ENCODE results near the gene PTPRA.
A peak's percentile ranks its signal among the peaks of the same experiment; 100 is the strongest.

Gene PTPRA

DNA sequence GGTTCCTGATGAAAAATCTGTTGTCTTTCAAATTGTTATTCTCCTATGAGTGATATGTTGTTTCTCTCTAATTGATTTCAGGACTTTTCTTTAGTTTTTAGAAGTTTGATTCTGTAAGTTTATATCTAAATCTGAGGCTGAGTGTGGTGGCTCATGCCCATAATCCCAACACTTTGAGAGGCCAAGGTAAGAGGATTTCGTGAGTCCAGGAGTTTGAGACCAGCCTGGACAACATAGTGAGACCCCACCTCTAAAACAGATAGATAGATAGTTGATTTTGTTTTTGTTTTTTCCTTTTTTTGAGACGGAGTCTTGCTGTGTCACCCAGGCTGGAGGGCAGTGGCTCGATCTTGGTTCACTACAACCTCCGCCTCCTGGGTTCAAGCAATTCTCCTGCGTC is 64.6 kb downstream of the PTPRA start:
- no peak for DNase-seq

DNA sequence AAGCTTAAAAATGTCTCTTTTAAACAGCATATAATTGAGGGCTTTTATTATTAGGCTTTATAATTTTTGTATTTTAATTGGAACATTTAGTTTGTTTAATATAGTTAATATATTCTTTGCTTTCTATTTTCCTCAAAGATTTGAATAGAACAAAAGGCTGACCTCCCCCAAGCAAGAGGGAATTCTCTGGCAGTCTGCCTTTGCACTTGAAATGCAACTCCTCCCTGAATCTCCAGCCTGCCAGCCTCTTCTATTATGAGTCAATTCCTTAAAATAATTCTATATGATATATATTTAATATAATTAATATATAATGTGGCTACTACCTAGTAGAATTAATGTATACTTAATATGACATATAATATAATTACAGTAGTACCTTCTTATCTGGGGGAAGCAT is 69.2 kb downstream of the PTPRA start:
- DNase-seq = peak; percentile 48

DNA sequence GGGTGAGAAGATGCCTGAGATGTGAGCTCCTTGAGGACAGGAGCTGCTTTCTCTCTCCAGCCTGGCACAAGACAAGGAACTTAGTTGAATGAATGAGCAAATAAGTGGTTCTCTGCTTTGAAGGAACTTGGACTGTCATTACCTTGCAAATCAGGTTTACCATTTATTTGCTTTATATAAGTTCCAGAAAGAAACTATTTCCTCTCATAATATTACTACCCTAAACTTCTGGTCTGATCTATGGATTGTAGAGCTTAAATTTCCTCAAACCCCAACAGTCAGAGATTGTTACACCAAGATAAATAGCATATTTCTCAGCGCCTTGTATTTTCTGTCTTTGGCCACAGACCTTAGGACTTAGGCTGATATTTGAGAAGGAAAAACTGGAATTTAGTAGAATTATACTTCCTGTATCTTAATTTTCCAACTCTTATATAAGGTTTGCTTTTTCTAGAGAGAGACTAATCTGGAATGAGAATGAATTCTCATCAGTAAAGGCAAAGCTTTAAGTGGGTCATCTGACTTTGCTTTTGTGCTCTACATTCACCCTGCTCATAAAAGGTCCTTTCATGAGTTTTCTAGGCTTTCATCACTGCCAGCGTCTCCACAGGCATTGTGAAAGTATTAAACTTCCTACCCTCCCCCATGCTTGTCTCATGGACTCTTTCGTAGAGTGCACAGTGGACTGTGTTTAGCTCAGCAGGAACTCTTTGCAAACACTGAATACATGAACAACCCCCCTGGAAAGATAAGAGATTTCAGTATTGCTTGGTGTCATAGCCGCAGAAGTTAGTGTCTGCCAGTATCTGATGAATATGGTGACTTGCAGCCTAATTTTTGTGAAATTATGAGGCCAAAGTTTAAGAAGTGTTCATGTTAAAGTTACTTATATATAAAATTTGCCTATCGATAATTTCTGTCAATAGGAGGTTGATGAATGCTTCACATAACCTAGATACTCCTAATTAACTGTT is 74.0 kb downstream of the PTPRA start:
- peak; percentile 17 for DNase-seq

DNA sequence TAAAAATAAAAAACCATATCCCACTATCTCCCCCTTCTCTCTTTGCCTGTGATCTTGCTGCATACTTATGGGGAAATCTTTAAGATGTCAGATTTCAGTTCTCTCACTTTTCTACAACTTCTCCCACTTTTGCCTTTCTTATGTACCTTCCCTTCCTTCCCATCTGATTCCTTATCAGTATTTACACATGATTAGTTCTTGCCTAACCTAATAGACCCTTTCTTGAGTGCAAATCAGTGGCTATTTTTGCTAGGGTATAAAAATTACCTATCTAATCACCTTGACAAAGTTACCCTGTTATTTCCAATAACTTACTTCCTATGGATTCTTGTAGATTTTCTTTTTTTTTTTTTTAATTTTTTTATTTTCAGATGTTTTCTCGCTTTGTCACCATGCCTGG is 75.7 kb downstream of the PTPRA start:
- DNase-seq = no peak

DNA sequence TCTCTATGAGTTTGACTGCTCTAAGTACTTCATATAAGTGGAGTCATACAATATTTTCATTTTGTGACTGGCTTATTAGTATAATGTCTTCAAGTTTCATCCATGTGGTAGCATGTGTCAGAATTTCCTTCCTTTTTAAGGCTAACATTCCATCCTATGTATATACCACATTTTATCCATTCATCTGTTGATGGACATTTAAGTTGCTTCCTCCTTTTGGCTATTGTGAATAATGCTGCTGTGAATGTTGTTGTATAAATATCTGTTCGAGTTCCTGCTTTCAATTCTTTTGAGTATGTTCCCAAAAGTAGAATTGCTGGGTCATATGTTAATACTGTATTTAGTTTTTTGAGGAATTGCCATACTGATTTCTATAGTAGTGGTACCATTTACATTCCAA is 79.5 kb downstream of the PTPRA start:
- DNase-seq = peak; percentile 15

DNA sequence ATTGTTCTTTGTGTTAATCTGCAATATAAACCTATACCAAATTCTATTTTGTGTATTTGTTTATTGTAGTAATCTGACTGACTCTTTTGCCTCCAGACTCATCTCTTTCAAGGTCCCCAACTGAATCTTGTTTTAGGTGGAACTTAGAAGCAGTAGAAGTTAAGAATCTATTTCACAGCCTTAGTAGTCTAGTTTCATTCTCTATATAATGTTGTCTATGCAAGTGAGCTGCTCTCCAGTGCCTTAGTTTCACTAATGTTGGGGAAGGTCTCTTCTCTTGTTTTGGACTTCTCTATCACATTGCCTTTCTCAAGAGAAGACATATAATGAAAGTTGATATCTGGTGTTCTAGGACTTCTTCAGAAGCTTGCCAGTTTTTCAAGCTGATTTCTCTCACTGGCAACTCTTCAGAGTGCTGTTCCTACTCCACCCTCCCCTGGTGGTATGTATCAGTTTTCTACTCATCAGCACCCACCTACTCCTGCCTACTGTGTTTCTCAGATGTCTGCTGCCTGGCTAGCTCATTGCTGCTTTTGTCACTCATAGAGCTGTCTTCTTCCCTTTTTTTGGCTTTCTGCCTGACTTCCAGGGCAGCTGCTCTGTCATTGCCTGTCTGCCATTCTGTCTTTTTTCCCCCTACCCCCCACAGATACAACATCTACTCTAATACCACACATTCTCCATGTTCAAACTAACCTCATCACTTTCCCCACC is 82.1 kb downstream of the PTPRA start:
- peak; percentile 47 for DNase-seq

DNA sequence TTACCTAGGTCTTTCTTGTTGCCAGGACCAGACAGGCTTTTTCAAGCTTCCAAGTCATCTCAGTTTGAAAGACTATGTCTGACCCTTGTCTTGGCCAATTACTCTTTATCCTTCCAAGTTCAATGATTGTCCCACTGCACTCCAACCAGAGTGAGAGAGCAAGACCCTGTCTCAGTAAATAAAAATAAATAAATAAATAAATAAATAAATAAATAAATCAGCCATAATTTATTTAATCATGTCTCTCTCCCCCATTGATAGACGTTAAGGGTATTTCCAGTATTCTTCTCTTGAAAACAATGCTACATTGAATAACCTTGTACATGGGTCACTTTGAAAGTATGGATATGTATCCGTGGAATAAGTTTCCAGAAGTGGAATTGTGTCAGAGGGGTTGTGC is 83.2 kb downstream of the PTPRA start:
- DNase-seq = no peak

DNA sequence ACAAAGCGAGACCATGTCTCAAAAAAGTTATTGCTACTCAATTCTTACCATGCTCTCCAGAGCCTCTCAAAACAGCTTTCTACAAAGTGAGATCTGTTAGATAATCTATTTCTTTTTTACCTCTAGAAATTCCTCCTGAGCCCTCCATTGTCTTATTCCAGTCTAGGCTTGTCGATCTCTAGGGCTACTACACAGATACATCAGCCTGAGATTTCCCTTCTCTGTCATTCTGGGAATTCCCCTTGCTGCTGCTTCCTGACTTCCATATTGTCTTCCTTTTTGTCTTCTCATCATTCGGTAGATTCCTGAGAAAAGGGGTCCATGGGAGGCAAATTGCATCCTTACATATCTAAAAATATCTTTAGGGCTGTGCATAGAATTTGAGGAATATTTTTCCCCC is 94.6 kb downstream of the PTPRA start:
- no peak for DNase-seq

DNA sequence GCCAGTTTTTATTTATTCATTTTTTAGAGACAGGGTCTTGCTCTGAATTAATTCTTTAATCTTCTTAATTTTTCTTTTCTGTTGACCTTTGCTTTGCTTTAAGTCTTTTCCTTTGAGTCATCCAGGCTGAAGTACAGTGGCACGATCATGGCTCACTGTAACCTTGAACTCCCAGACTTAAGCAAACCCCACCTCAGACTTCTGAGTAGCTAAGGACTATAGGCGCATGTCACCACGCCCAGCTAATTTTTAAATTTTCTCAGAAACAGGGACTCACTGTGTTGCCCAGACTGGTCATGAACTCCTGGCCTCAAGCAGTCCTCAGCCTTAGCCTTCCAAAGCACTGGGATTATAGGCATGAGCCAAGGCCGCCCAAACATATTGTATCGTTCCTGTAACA is 98.8 kb downstream of the PTPRA start:
- no peak for DNase-seq

DNA sequence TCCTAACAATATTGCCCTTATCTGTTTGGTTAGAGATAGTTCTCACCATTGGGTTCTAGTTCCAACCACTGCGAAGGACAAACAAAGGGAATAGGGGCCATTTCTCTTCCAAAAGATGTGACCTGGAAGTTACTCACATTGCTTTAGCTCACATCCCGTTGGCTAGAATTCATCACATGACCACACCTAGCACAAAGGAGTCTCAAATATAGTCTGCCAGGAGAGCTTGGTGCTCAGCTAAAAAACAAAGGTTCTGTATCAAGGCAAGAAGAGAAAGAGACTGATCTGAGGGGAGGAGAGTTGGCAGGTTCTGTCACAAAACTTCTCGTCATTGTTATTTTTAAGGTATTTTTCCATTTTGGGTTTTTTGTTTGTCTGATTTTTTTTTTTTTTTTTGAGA is 100.3 kb downstream of the PTPRA start:
- DNase-seq = no peak

DNA sequence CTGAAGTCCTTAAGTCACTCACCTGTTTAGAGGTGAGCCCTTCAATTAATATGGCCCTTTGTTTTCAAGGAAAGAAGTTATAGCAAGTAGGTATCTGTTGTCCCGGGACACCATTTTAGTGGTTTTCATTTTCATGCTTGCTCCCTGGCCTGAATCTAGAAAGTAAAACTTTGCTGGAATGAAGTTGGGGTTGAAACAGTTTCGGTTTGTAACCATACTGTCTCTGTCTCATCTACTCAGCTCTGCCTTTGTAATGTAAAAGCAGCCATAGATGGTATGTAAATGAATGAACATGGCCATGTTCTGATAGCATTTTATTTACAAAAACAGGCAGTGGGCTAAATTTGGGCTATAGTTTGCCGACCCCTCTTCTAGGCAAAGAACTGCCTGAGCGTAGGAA is 105.2 kb downstream of the PTPRA start:
- DNase-seq = no peak

DNA sequence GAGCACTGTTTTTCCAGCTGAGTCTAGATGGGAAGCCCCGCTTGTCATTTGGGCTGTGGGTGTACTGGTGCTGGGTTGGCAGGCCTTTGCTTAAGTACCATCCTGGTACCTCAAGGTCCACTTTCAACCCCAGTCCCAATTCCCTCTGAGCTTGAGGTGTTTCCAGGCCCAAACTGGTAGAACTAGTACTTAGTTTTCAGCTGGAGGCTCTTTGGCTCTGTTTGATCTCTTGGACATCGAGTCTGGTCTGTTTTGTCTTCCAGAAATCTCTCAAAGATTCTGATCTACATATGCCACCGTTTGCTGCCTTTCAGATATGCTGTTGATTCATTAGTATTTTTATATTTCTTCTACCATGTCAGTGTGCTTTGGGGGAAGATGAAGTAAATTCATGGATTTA is 108.4 kb downstream of the PTPRA start:
- no peak for DNase-seq

DNA sequence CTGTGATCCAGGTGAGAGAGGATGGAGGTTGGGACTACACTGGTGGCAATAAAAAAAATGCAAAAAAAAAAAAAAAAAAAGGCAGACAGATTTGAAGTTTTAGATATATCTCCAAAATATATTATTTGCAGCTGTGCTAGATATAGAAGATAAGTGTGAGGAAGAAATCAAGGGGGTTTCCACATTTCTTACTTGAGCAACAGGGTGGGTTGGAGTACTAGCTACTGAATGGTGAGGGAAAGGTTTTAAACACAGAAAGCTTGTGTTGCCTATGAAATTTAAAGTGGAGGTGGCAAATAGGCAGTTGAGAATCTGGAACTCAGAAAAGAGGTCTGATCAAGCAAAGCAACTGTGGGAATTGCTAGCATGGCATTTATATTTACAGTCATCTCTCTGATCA is 110.2 kb downstream of the PTPRA start:
- no peak for DNase-seq

DNA sequence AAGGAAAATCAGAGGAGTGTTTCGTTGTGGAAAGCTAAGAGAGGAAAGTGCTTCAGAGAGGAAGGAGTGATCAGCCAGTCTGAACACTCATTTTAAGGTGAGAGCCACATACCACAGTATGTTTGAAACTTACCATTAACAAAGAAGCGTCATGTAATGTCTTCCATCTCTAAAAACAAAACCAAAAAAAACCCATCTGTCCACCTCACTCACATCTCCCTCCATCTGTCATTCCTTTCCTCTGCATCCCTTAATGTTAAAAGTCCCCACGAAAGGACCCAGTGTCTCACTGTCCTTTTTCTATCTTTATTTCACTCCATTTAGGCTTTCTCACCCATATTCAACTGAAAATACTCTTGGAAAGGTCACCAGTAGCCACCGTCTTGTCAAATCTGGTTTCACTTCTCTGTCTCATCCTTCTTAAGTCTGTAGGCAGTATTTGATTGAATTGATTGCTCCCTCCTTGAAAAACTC is 110.8 kb downstream of the PTPRA start:
- no peak for DNase-seq

DNA sequence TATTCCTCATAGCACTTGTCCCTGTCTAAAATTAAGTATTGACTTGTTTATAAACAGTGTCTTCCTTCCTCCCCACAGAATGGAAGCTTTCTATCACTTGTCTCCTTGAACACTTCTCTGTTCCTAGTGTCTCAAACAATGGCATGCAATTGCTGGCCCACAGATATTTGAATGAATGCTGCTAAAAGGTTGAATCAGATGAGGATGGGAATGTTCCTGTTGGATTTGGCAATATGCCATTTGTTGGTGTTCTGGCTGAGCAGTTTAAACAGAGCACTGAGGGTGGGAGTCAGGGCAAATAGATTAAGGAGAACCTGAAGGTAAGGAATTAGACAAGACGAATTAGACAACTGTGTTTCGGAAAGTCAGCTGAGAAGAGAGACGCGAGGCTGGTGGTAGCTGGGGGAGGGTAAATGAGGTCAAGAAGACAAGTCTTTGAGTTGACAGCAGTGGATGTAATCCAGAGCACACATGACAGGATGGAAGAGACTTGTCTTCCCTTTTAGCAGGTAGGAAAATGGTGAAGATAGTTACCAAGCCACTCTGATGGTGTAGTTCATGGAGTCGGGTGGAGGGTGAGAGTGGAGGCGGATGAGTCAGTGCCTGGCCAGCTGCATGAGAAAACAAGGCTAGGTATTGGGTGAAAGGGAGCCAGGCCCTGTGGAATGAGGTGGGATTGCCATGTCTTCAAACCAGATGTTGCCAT is 111.8 kb downstream of the PTPRA start:
- peak; percentile 68 for DNase-seq

DNA sequence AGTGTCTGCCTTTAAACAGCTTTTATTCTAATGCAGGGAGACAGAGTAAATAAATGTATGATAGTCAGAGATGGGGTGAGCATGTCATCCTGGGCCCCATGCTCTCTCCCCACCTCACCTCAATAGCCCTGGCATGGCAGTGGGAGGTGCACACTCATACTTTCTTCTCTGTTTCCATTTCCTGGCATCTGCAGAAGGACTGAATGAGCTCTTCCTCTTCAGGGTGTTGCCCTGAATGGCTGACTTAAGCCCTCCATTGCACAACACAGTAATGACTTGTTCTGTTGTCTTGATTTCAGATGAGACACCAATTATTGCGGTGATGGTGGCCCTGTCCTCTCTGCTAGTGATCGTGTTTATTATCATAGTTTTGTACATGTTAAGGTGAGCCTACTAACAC is 113.2 kb downstream of the PTPRA start:
- DNase-seq = no peak

DNA sequence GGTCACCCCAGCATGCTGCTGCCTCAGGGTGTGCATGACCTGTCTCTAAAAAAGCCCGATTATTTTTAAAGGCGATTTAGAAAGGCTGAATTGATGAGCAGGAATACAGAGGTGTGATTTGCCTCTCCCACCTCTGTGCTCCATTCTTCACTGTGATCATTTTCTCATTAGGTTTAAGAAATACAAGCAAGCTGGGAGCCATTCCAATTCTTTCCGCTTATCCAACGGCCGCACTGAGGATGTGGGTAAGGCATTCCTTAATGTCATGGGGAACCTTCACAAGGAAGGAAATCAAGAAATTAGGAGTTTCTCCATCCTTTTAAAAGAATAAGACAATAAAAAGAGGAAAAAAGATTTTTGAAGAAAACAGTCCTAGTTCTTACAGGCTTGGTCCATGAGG is 114.6 kb downstream of the PTPRA start:
- no peak for DNase-seq

DNA sequence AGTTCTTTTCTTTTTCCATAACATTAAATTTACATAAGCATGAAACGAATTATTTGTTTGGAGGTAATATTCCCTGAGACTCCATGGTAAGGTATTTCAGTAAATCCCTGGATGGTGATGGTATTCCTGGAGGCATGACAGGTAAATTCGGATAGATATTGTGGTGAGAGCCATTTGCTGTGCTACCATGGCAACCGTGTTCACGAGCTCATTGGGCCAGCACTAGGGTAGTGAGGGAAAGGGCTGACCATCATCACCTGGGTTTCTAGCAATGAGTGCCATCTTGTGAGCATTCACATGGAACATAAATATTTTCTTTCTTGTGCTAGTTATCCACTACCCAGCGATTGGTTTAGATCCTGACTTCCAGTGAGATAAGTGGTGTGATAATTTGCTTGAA is 118.3 kb downstream of the PTPRA start:
- no peak for DNase-seq

DNA sequence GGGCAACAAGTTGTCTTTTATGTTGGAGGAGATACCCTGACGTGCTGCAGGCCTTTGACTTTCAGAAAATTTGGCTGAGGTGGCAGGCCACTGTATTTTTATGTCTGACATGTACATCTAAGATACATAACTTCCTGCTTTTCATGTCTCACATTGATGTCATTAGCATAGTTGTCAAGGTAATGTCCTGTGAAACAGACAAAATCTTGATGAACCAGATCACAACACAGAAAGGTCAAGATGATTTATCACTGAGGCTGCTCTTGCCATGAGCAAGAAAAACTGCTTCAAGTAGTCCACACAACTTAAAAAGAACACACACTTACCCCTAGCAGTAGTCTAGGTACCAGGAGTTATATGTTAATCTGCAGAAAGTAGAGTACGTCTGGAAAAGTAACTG is 120.0 kb downstream of the PTPRA start:
- no peak for DNase-seq

DNA sequence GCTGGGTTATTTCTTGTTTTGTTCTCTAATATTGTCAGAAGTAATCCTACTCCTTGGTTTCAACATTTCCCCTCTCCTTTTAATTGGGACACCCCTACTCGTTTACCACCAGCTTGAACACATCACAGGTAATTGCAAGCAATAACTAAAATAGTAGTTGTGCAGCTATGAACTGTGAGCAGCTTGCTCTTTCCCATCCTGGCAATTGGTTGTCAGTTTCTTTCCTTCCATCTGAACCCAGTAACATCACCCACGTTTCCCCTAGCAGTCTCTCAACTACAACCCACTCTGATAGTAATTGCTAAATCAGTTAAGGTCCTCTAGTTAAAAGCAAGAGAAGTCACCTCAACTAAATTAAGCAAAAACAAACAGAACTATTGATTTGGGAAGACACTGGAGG is 122.5 kb downstream of the PTPRA start:
- no peak for DNase-seq

DNA sequence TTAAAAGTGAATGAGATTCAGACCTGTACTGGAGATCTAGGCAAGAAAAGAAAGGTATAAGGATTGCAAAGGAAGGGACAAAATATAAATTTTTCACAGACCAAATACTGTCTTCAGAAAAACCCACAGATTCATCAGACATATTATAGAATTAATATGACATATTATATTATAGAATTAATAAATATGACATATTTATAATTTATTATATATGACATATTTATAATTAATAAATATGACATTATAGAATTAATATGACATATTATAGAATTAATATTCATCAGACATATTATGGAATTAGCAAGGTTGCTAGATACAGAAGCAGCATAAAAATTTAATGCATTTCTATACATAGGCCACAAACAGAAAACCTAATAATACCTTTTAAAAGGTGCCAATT is 125.4 kb downstream of the PTPRA start:
- DNase-seq = no peak

DNA sequence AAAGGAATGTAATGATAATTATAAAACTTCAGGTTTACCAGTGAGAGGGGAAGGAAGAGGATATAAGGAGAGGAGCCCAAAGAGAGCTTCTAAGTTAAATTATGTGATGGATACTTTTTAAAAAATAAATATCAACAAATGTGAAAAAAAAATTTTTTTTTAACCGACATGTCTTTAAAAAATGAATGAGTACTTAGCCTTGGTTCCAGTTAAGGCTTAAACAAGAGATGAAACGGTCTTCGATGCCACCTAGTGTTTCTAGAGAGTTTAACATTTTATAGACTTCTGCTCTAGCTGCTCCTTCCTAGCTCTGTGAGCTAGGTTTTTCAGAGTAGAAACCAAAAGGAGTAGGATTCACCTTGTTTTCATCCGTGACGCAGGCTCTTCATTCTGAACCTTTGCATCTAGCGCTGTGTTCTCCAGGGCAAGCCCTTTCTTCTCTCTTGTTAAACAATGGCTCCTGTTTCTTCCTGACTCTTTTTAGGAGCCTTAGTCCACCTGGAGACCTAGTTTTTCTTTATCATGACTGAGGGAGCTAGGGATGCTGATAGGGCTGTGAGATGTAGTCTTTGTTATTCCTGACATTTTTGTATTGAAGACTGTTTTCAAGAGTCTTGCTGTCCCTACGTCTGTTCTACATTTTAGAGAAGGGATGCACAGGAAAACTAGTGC is 127.7 kb downstream of the PTPRA start:
- peak; percentile 57 for DNase-seq

DNA sequence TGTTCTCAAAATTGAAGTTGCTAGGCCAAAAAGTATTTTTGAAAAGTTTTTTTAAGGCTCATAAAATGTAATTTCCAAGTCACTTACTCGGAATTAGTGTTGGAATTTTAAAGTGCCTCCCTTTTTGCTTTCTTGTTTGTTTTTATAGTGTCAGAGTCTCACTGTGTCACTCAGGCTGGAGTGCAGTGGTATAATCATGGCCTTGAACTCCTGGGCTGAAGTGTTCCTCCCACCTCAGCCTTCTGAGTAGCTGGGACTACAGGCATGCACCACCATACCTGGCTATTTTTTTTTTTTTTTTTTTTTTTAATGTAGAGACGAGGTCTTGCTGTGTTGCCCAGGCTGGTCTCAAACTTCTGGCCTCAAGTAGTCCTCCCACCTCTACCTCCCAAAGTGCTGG is 130.1 kb downstream of the PTPRA start:
- no peak for DNase-seq

Data from fibroblast of skin of back (primary cell).